ENCODE measurements around the gene STARD9.
"Not testable (repeated sequence)": the region's sequence is repeated elsewhere in the genome, so short reads cannot be mapped to it uniquely, and the experiment has no call there.

Gene STARD9

DNA sequence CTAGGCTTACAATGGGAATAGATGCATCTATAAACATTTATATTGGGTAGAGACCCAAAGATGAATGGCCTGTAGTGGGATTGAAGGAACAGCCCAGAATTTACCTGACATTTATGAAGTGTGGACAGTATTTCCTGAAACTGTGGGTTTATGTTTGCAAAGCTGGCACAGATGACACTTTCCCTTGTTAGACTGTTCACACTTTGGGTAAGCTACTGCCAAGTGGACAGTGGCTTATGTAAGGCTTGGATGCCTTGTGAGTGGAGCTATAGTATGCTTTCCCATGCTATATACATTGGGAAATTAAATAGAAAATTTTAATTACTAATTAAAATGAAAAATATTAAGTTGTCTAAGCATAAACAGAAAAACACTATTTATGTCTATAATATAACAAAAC, 48.5 kb downstream of the STARD9 start:
- no peak for DNase-seq (ENCODE audit: low read depth in 2 of 2)

DNA sequence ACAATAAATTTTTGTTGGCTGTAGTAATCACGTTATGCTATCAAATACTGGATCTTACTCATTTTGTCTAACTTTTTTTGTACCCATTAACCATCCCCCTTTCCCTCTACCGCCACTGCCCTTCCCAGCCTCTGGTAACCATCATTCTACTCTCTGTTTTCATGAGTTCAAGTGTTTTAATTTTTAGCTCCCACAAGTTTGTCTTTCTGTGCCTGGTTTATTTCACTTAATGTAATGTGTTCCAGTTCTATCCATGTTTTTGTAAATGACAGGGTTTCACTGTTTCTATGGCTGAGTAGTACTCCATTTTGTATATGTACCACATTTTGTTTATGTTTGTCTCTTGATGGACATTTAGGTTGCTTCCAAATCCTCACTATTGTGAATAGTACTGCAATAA, 52.1 kb downstream of the STARD9 start:
- DNase-seq (ENCODE audit: low read depth in 2 of 2): no peak

GRCh38 chr15:42628761-42629160, 53.4 kb downstream of the STARD9 start:
- DNase-seq (ENCODE audit: low read depth in 2 of 2): no peak

GRCh38 chr15:42632105-42632675, 56.8 kb downstream of the STARD9 start:
- no peak for DNase-seq (ENCODE audit: low read depth in 2 of 2)

DNA sequence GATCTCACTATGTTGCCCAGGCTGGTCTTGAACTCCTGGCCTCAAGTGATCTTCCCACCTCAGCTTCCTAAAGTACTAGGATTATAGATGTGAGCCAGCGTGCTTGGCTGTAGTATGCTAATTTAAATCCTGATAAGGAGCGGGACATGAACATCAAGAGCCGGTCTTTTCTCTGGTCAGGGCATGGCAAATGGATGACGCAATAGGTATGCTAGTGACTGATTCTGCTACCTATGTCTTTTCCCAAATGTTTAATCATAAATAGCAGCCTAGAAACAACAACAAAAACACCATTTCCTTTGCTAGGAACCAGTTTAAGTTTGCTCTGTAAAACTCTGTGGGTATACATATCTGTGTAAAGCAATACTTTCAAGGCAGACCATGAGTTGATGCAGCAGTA, 64.7 kb downstream of the STARD9 start:
- DNase-seq (ENCODE audit: low read depth in 2 of 2): no peak

DNA sequence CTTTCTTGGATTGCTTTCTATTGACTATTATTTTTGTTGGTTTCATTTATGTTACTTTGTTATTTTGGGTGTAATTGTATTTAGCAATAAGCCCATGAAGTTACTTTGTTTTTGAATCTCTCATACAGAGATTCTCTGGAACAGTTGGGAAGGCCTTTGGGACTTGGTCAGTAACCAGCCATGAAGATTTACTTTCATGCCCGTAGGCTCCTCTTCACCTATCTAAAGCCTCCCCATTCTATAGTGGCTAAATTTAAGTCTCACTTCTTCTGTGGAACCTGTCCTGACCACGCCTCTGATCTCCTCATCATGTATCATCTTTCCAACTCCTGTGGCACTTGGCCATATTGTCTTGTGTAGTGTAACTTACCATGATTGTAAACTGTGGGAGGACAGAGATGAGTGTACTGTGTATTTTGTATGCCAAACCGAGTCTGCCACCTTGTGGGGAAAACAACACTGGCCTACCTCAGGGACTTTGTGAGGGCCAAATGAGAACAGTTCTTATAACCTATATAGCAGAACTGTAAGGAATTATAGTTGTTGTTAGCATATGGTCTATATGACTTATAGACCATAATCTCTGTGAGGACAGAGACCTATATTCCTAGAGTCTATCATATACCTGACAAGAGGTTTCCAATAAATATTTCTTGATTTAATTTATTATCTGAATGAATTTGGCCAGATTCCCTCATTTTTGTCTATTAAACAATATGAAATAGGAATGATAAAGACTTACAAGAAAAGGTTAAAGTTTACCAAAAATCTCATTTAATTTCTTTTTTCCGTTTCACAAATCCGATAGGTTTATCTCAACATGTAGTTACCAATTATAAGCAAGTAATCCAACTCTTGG, 75.0 kb downstream of the STARD9 start:
- peak; percentile 4 to 13 for DNase-seq (ENCODE audit: low read depth in 2 of 2)

DNA sequence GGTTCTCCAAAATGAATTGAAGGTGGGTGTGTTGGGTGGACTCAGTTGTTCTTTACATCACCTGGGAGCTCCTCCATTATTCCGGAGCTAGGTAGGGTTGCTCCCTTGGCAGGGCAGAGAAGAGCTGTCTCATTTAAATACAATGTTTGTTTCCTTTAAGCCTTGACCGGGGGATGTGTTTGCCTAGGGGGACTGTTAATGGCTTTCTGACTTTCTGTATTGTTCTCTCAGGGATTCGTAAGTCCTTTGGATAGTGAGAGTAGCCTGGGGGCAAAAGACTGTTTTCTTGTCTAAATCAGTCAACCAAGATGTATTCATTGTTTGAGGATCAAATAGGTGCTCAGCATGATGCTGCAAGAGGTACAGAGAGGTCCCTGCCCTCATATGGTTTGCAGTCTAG, 90.4 kb downstream of the STARD9 start:
- no peak for DNase-seq (ENCODE audit: low read depth in 2 of 2)

GRCh38 chr15:42667855-42668254, 92.4 kb downstream of the STARD9 start:
- DNase-seq (ENCODE audit: low read depth in 2 of 2): no peak

DNA sequence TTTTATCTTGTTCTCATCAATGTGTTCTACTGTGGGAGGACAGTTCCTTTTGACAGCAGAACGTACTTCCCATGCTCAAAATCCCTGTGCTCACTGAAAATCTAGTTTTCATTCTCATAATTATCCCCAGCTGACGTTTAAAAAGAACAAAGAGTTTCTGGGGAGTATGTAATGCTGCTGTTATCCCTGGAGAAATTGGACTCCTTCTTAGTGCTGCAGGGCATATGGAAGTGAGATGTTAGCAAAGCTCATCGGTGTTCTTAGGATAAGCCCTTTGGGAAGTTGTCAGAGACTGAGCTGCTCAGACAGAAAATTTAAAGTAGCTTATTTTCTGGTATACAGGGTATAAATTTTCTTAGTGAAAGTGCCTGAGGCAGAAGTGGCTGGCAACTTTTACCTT, 95.0 kb downstream of the STARD9 start:
- DNase-seq (ENCODE audit: low read depth in 2 of 2): no peak

DNA sequence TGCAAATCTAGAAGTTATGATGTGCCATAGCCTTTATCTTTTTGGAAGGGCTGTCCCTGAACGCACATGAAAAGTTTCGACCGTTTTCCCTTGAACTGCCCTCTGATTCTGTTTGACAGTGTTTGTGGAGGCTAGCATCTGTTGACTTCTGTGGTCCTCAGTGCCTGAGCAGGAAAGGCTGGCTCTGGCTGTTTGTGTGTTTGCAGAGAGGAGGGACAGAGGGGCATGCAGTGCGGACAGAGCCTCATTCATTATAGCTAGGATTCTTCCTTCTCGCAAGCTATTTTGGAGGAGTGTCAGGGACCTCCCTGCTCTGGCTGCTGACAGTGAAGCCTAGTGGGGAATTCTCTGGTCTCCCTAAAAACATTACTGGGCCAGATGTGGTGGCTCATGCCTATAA, 97.0 kb downstream of the STARD9 start:
- DNase-seq (ENCODE audit: low read depth in 2 of 2): no peak

GRCh38 chr15:42674472-42674871, 99.1 kb downstream of the STARD9 start:
- DNase-seq (ENCODE audit: low read depth in 2 of 2): no peak

- no peak for DNase-seq (ENCODE audit: low read depth in 2 of 2)
Observed at GRCh38 chr15:42675021-42675420, 99.6 kb downstream of the STARD9 start.

GRCh38 chr15:42679285-42680141, 104.1 kb downstream of the STARD9 start:
- no peak for DNase-seq (ENCODE audit: low read depth in 2 of 2)

- DNase-seq (ENCODE audit: low read depth in 2 of 2): not testable (repeated sequence)
Observed at GRCh38 chr15:42680142-42680482, 104.7 kb downstream of the STARD9 start.

GRCh38 chr15:42681119-42681518, 105.7 kb downstream of the STARD9 start:
- DNase-seq (ENCODE audit: low read depth in 2 of 2): no peak

DNA sequence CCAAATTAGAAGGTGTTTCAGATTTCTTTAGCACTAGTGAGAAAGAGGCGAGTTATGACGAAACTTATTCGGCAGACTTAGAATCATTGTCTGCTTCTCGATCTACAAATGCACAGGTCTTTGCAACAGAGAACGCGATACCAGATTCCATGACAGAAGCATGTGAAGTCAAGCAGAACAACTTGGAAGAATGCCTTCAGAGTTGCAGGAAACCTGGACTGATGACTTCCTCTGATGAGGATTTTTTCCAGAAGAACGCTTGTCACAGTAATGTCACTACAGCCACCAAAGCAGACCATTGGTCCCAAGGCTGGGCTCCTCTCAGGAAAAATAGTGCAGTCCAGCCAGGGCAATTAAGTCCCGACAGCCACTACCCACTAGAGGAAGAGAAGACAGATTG, 110.9 kb downstream of the STARD9 start:
- no peak for DNase-seq (ENCODE audit: low read depth in 2 of 2)

DNA sequence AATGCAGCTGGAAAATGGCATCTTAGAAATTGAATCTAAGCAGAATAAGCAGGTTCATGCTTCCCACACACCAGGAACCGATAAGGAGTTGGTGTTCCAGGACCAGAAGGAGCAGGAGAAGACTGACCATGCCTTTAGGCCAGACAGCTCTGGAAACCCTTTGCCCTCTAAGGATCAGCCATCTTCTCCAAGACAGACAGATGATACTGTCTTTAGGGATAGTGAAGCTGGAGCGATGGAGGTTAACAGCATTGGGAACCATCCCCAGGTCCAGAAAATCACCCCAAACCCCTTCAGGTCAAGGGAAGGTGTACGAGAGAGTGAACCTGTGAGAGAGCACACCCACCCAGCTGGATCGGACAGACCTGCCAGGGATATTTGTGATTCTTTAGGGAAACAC, 112.3 kb downstream of the STARD9 start:
- DNase-seq (ENCODE audit: low read depth in 2 of 2): no peak

DNA sequence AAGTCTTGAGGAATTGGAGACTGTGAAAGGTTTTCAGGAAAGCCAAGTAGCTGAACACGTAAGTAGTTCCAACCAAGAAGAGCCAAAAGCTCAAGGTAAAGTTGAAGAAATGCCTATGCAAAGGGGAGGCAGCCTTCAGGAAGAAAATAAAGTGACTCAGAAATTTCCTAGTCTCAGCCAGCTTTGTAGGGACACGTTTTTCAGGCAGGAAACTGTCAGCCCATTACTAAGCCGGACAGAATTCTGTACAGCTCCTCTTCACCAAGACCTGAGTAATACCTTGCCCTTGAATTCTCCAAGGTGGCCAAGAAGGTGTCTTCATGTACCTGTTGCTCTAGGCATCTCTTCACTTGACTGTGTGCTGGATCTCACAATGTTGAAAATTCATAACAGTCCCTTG, 112.9 kb downstream of the STARD9 start:
- no peak for DNase-seq (ENCODE audit: low read depth in 2 of 2)

GRCh38 chr15:42691308-42691707, 115.9 kb downstream of the STARD9 start:
- DNase-seq (ENCODE audit: low read depth in 2 of 2): no peak

DNA sequence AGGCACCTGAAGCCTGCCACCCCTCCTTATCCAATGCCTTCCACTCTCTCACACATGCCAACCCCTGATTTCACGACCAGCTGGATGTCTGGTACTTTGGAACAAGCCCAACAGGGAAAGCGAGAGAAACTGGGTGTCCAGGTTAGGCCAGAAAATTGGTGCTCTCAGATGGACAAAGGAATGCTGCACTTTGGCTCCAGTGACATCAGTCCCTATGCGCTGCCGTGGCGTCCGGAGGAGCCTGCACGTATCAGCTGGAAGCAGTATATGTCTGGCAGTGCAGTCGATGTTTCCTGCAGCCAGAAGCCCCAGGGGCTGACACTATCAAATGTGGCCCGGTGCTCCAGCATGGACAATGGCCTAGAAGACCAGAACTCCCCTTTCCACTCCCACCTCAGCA, 116.4 kb downstream of the STARD9 start:
- DNase-seq (ENCODE audit: low read depth in 2 of 2): no peak

DNA sequence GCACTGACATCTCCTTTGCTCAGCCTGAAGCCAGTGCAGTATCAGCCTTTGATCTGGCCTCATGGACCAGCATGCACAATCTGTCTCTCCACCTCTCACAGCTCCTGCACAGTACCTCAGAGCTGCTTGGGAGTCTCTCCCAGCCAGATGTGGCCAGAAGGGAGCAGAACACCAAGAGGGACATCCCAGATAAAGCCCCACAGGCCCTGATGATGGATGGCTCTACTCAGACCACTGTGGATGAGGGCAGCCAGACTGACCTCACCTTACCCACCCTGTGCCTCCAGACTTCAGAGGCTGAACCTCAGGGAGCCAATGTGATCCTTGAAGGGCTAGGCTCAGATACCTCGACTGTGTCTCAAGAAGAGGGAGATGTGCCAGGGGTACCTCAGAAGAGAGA, 117.1 kb downstream of the STARD9 start:
- no peak for DNase-seq (ENCODE audit: low read depth in 2 of 2)

GRCh38 chr15:42692997-42693396, 117.6 kb downstream of the STARD9 start:
- DNase-seq (ENCODE audit: low read depth in 2 of 2): no peak

DNA sequence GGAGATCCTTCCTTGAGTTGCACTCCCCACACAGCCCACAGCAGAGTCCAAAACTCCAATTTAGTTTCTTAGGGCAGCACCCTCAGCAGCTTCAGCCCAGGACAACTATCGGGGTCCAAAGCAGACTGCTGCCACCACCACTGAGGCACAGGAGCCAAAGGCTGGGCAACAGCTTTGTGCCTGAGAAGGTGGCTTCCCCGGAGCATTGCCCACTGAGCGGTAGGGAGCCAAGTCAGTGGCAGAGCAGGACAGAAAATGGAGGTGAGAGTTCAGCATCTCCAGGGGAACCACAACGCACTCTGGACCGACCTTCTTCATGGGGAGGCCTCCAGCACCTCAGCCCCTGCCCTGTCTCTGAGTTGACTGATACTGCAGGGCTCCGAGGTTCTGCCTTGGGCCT, 118.1 kb downstream of the STARD9 start:
- no peak for DNase-seq (ENCODE audit: low read depth in 2 of 2)

Measured in stimulated activated CD8-positive, alpha-beta memory T cell treated with anti-CD3 and anti-CD28 coated beads, Interleukin-7, amount 100 ng/mL, for 1 hour (primary cell).